ENCODE measurements around the gene ISYNA1. TPM values are rescaled to one million over a fixed set of nuclear protein-coding genes. Genes with fewer than 3 reads are reported as not detected.

Gene ISYNA1
- total and polyA plus RNA-seq, 2 donors (not counting 3 experiments of a cell fraction or from before 2014, with no cell fraction given): 69.0 to 70.2 TPM

- Histone ChIP-seq H3K27me3 (ENCODE audit: control insufficient read depth in 2 of 2, insufficient read depth in 2 of 2, low read length in 2 of 2) (no peaks in the 10 kb centered on the region), H3K9me3 (replicated peaks; ENCODE audit: control insufficient read depth, insufficient read depth, low read length) (no peaks in the 10 kb centered on the region), H3K27ac (ENCODE audit: insufficient read depth, low read depth, low read length) (no peak overlapping the region), H3K4me1 (ENCODE audit: control insufficient read depth, extremely low read depth, insufficient read depth, low read length) (peaks cover 15% of the 10 kb centered on the region), H3K9ac (replicated peaks; ENCODE audit: extremely low read depth, insufficient read depth, low read length) (no peak overlapping the region), H3K9me1 (replicated peaks; ENCODE audit: control insufficient read depth, extremely low read depth, insufficient read depth, low read length) (no peaks in the 10 kb centered on the region), H2AFZ (ENCODE audit: low read depth, low read length) (no peak overlapping the region), H3K4me2 (ENCODE audit: insufficient read depth, low read length) (no peak overlapping the region), H4K20me1 (replicated peaks; ENCODE audit: control insufficient read depth, extremely low read depth, insufficient read depth, low read length) (no peaks in the 10 kb centered on the region), H3K4me3 (replicated peaks in 1 of 3; ENCODE audit: insufficient read depth in 1 of 3, low read depth in 1 of 3, low read length in 3 of 3) (no peak overlapping the region), H3K79me2 (ENCODE audit: control insufficient read depth, insufficient read depth, low read length) (peaks cover 8% of the 10 kb centered on the region), H3K36me3 (ENCODE audit: control insufficient read depth in 2 of 2, extremely low read depth in 1 of 2, insufficient read depth in 2 of 2, low read length in 2 of 2) (peaks cover 0 to 5% of the 10 kb centered on the region in 2 experiments)
- dilution Hi-C loops (cut with MboI; ENCODE audit: extremely low pct_ligation_motif_present, low sequenced_read_pairs): no loop called here
- intact Hi-C loops (cut with micrococcal nuclease): no loop called here
- DNase-seq (ENCODE audit: low read depth, low spot score): no peak
- no peak for FAIRE-seq
- TF ChIP-seq EZH2 (IDR thresholded peaks at IDR 0.05; ENCODE audit: borderline replicate concordance, low read depth, low read length, severe bottlenecking) (no peak), MYC (IDR thresholded peaks at IDR 0.05; ENCODE audit: low read depth, low read length) (no peak), POLR2AphosphoS5 (IDR thresholded peaks at IDR 0.05; ENCODE audit: insufficient read depth, low read depth, low read length) (no peak), CTCF (IDR thresholded peaks at IDR 0.05; ENCODE audit: extremely low read depth in 1 of 2, insufficient read depth in 1 of 2, low read depth in 1 of 2, low read length in 2 of 2) (no peak), MAX (IDR thresholded peaks at IDR 0.05; ENCODE audit: insufficient read depth, insufficient read length) (no peak), POLR2A (IDR thresholded peaks at IDR 0.05; ENCODE audit: low read depth, low read length) (no peak), GATA2 (IDR thresholded peaks at IDR 0.05; ENCODE audit: insufficient read depth, insufficient read length, low read depth, low read length) (no peak), FOS (IDR thresholded peaks at IDR 0.05; ENCODE audit: borderline replicate concordance, insufficient read depth, low read length) (no peak), JUN (IDR thresholded peaks at IDR 0.05; ENCODE audit: borderline replicate concordance, insufficient read depth, insufficient read length, low read depth) (no peak)
- ChIA-PET CTCF (interaction anchor here (0.6 to 1.3 kb wide), 2 partner anchors 12 to 95 kb away, joined by 3 to 7 read pairs; partner anchors contain the start of gene SSBP4), POLR2A (no interaction called here)
- BruUV-seq (replicated peaks): no TSS peak
Observed at GRCh38 chr19:18431351-18432197, 6.4 kb downstream of the ISYNA1 start.
